GM12878 (cell line): ENCODE measurements around the gene UFD1. TPM values are rescaled to one million over a fixed set of nuclear protein-coding genes. Genes with fewer than 3 reads are reported as not detected.

ENCODE experiments used
- ATAC-seq: fragments of 200-7000 bp; cut with Tn5 transposase; 3 replicates; pipeline ENCODE4 v1.9.1; 2020; ENCODE audit warnings: mild to moderate bottlenecking, moderate library complexity
- BruUV-seq: library from RNA; stranded (reverse); fragments of 400-500 nt; replicated peaks from 2 replicates; lab custom pipeline; 2021; lab: Mats Ljungman, UMichigan
- CTCF ChIA-PET: fragments of 300-600 bp; sonication (Branson Sonifier 250); formaldehyde crosslinking; extraction: SDS; loops from one replicate; lab custom pipeline; 2021; ENCODE audit warnings: inconsistent platforms; lab: Yijun Ruan, JAX
- POLR2A ChIA-PET: fragments of 350-600 bp; formaldehyde crosslinking; extraction: SDS; loops from one replicate; lab custom pipeline; 2021; ENCODE audit warnings: inconsistent platforms; lab: Charles Lee
- RAD21 ChIA-PET: fragments of 300-600 bp; sonication (Branson Sonifier 250); formaldehyde crosslinking; loops from one replicate; lab custom pipeline; 2023; ENCODE audit warnings: antibody characterized with exemption; ENCODE audit not compliant: unreplicated experiment; lab: Charles Lee
- SMC1A ChIA-PET: fragments of 300-600 bp; sonication (Branson Sonifier 250); formaldehyde crosslinking; loops from one replicate; lab custom pipeline; 2023; ENCODE audit not compliant: unreplicated experiment, uncharacterized antibody; lab: Charles Lee
- DNase-seq: peaks from one replicate; pipeline ENCODE4 v3.0.0-alpha.2; 2011; ENCODE audit warnings: low read depth, low spot score
- FAIRE-seq: peaks from 3 replicates; lab custom pipeline; 2011; peaks lifted over from hg19 to GRCh38; lab: Jason Lieb, UNC
- H2AFZ ChIP-seq: 2 replicates; pipeline ENCODE4 v1.6.0; 2011; ENCODE audit warnings: low read depth, low read length, control low read depth; ENCODE audit not compliant: control insufficient read depth
- H3K27ac ChIP-seq: 2 replicates; pipeline ENCODE4 v1.5.1; 2011; ENCODE audit warnings: control low read depth; ENCODE audit not compliant: control insufficient read depth, insufficient read depth
- H3K27me3 ChIP-seq, 2 experiments: replicated peaks in 1 of 2; 2 replicates each; pipeline versions ENCODE4 v1.6.0 to v1.6.1; 2011; ENCODE audit warnings: low read length in 1 of 2; ENCODE audit not compliant: control insufficient read depth in 2 of 2, insufficient read depth in 2 of 2
- H3K36me3 ChIP-seq, 2 experiments: 2 replicates each; pipeline ENCODE4 v1.5.1; 2011; ENCODE audit warnings: low read length in 1 of 2; ENCODE audit not compliant: control insufficient read depth in 2 of 2, insufficient read depth in 2 of 2
- H3K4me1 ChIP-seq: 2 replicates; pipeline ENCODE4 v1.6.1; 2011; ENCODE audit warnings: mild to moderate bottlenecking, low read length, moderate library complexity, mixed read lengths; ENCODE audit not compliant: control insufficient read depth, insufficient read depth
- H3K4me2 ChIP-seq: 2 replicates; pipeline ENCODE4 v1.6.0; 2011; ENCODE audit warnings: control low read depth; ENCODE audit not compliant: control insufficient read depth, insufficient read depth
- H3K4me3 ChIP-seq: fragments of 200-600 bp; sonication (generic); 2 replicates; pipeline ENCODE4 v1.5.1; 2016
- H3K79me2 ChIP-seq: 2 replicates; pipeline ENCODE4 v1.6.0; 2011; ENCODE audit warnings: low read length; ENCODE audit not compliant: control insufficient read depth, insufficient read depth
- H3K9ac ChIP-seq: 2 replicates; pipeline ENCODE4 v1.8.0; 2011; ENCODE audit warnings: low read length, control low read depth, mixed read lengths; ENCODE audit not compliant: control insufficient read depth, insufficient read depth
- H3K9me3 ChIP-seq: replicated peaks from 3 replicates; pipeline ENCODE4 v1.5.1; 2011; ENCODE audit warnings: mild to moderate bottlenecking, low read length; ENCODE audit not compliant: control insufficient read depth, insufficient read depth
- H4K20me1 ChIP-seq: 2 replicates; pipeline ENCODE4 v1.6.0; 2011; ENCODE audit not compliant: control insufficient read depth, insufficient read depth
- CBX3 ChIP-seq: fragments of 200-600 bp; sonication (generic); IDR thresholded peaks from 2 replicates; pipeline ENCODE4 v1.6.1; 2016; ENCODE audit warnings: low read depth, borderline replicate concordance
- EZH2 ChIP-seq: IDR thresholded peaks from 2 replicates; pipeline ENCODE4 v1.6.1; 2012; ENCODE audit warnings: low read depth, mild to moderate bottlenecking, control low read depth, inconsistent platforms, low read length, borderline replicate concordance; ENCODE audit not compliant: control insufficient read depth
- HDAC2 ChIP-seq: fragments of 200-600 bp; sonication (generic); IDR thresholded peaks from 2 replicates; pipeline ENCODE4 v1.6.1; 2017
- RB1 ChIP-seq: fragments of 450-650 bp; formaldehyde crosslinking; IDR thresholded peaks from 2 replicates; pipeline ENCODE4 v1.6.1; 2017; ENCODE audit warnings: mild to moderate bottlenecking, borderline replicate concordance
- RFX5 ChIP-seq: IDR thresholded peaks from 2 replicates; pipeline ENCODE4 v1.6.1; 2011; ENCODE audit warnings: low read depth, low read length, improper control_type of control experiment
- SIN3A ChIP-seq: IDR thresholded peaks from 2 replicates; pipeline ENCODE4 v1.6.1; 2012; ENCODE audit warnings: low read depth, low read length, improper control_type of control experiment
- USF1 ChIP-seq: IDR thresholded peaks from 2 replicates; pipeline ENCODE4 v1.6.1; 2011; ENCODE audit warnings: borderline replicate concordance, low read depth, mild to moderate bottlenecking, moderate library complexity, mixed read lengths, low read length; ENCODE audit not compliant: insufficient read depth; ENCODE audit errors: extremely low read length
- ZSCAN29 ChIP-seq: fragments of 450-650 bp; IDR thresholded peaks from 2 replicates; pipeline ENCODE4 v1.6.1; 2017; ENCODE audit warnings: mild to moderate bottlenecking, moderate library complexity
- WGBS: methylation state at CpG from one replicate; pipeline ENCODE4 v1.1.6; 2016; ENCODE audit warnings: low lambda C conversion rate; ENCODE audit not compliant: insufficient replicate concordance, insufficient coverage; ENCODE audit errors: missing lambda C conversion rate; 5-methylcytosine and 5-hydroxymethylcytosine counted together
- in situ Hi-C: fragments of 300-500 bp; cut with MboI; formaldehyde crosslinking; loops from 9 replicates; pipeline ENCODE4 v1.14.3; 2018; ENCODE audit warnings: mixed read lengths
- intact Hi-C: fragments of 100-400 bp; cut with micrococcal nuclease; formaldehyde crosslinking; loops from one replicate; pipeline ENCODE4 v1.14.2; 2022; ENCODE audit not compliant: unreplicated experiment
- polyA plus RNA-seq, 11 experiments: library from polyadenylated mRNA; depleted of rRNA in 4 of 11; unstranded in 6 of 11; stranded (reverse) in 5 of 11; fragments of >200 nt; fragmentation: Nextera tagmentation in 4 of 11; fragmentation: Illumina TruSeq in 1 of 11; extraction: Ambion mirVana in 4 of 11; extraction: Trizol in 1 of 11; gene quantifications; 1 replicate in 1 of 11; 2 replicates in 10 of 11; pipeline versions ENCODE4 v1.2.1 to v1.2.3, GENCODE V29; 2011 to 2016; ENCODE audit warnings: inconsistent platforms in 2 of 11, missing spikeins in 2 of 11, low read depth in 1 of 11
- total RNA-seq, 4 experiments: library from RNA; depleted of rRNA in 3 of 4; stranded (reverse); fragments of >200 nt in 3 of 4; fragmentation: Illumina TruSeq in 1 of 4; extraction: Trizol in 1 of 4; gene quantifications; 2 replicates each; pipeline versions ENCODE4 v1.2.1 to v1.2.3, GENCODE V29; 2013 to 2021
- TF ChIP-seq, protein P1 (sequence below): fragments of 450-650 bp; IDR thresholded peaks from 2 replicates; pipeline ENCODE4 v1.6.1; 2017; ENCODE audit warnings: antibody characterized with exemption, mild to moderate bottlenecking, moderate library complexity
- TF ChIP-seq, protein P2 (sequence below): IDR thresholded peaks from 2 replicates; pipeline ENCODE4 v1.6.1; 2012; ENCODE audit warnings: mild to moderate bottlenecking, low read depth, low read length
- TF ChIP-seq, protein P3 (sequence below): fragments of 450-650 bp; IDR thresholded peaks from 2 replicates; pipeline ENCODE4 v1.6.1; 2018; ENCODE audit warnings: borderline replicate concordance, mild to moderate bottlenecking; ENCODE audit not compliant: partially characterized antibody
- TF ChIP-seq, protein P4 (sequence below): IDR thresholded peaks from 2 replicates; pipeline ENCODE4 v1.6.1; 2011; ENCODE audit warnings: low read depth, mild to moderate bottlenecking, low read length, moderate library complexity, borderline replicate concordance; ENCODE audit errors: extremely low read depth

Gene UFD1
- total and polyA plus RNA-seq, 10 of the 15 experiments (the other 5 are each of a cell fraction or from before 2014, with no cell fraction given): 67.2 to 143 (median 117) TPM

- Histone ChIP-seq H3K4me3 (no peak overlapping the region), H3K9me3 (no peaks in the 10 kb centered on the region), H4K20me1 (no peaks in the 10 kb centered on the region), H3K79me2 (no peaks in the 10 kb centered on the region), H3K27me3 (no peaks in the 10 kb centered on the region), H3K27ac (no peak overlapping the region), H3K4me1 (no peaks in the 10 kb centered on the region), H3K4me2 (no peak overlapping the region), H3K9ac (no peak overlapping the region), H3K36me3 (peaks cover 21 to 30% of the 10 kb centered on the region in 2 experiments), H2AFZ (no peak overlapping the region)
- ChIA-PET SMC1A (no interaction called here), CTCF (no interaction called here), RAD21 (no interaction called here), POLR2A (no interaction called here)
- WGBS: 98% methylated on average over 2 of the region's 2 CpGs
- intact Hi-C loops: no loop called here
- FAIRE-seq (no peak), ATAC-seq (no peak), DNase-seq (no peak)
- BruUV-seq: no TSS peak
- in situ Hi-C loops: no loop called here
- TF ChIP-seq HDAC2 (no peak), ZSCAN29 (no peak), USF1 (no peak), RFX5 (no peak), RB1 (no peak), SIN3A (no peak), EZH2 (no peak), CBX3 (no peak)
- TF ChIP-seq, protein P1, sequence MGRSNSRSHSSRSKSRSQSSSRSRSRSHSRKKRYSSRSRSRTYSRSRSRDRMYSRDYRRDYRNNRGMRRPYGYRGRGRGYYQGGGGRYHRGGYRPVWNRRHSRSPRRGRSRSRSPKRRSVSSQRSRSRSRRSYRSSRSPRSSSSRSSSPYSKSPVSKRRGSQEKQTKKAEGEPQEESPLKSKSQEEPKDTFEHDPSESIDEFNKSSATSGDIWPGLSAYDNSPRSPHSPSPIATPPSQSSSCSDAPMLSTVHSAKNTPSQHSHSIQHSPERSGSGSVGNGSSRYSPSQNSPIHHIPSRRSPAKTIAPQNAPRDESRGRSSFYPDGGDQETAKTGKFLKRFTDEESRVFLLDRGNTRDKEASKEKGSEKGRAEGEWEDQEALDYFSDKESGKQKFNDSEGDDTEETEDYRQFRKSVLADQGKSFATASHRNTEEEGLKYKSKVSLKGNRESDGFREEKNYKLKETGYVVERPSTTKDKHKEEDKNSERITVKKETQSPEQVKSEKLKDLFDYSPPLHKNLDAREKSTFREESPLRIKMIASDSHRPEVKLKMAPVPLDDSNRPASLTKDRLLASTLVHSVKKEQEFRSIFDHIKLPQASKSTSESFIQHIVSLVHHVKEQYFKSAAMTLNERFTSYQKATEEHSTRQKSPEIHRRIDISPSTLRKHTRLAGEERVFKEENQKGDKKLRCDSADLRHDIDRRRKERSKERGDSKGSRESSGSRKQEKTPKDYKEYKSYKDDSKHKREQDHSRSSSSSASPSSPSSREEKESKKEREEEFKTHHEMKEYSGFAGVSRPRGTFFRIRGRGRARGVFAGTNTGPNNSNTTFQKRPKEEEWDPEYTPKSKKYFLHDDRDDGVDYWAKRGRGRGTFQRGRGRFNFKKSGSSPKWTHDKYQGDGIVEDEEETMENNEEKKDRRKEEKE: no peak
- TF ChIP-seq, protein P2, sequence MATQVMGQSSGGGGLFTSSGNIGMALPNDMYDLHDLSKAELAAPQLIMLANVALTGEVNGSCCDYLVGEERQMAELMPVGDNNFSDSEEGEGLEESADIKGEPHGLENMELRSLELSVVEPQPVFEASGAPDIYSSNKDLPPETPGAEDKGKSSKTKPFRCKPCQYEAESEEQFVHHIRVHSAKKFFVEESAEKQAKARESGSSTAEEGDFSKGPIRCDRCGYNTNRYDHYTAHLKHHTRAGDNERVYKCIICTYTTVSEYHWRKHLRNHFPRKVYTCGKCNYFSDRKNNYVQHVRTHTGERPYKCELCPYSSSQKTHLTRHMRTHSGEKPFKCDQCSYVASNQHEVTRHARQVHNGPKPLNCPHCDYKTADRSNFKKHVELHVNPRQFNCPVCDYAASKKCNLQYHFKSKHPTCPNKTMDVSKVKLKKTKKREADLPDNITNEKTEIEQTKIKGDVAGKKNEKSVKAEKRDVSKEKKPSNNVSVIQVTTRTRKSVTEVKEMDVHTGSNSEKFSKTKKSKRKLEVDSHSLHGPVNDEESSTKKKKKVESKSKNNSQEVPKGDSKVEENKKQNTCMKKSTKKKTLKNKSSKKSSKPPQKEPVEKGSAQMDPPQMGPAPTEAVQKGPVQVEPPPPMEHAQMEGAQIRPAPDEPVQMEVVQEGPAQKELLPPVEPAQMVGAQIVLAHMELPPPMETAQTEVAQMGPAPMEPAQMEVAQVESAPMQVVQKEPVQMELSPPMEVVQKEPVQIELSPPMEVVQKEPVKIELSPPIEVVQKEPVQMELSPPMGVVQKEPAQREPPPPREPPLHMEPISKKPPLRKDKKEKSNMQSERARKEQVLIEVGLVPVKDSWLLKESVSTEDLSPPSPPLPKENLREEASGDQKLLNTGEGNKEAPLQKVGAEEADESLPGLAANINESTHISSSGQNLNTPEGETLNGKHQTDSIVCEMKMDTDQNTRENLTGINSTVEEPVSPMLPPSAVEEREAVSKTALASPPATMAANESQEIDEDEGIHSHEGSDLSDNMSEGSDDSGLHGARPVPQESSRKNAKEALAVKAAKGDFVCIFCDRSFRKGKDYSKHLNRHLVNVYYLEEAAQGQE: no peak
- TF ChIP-seq, protein P3, sequence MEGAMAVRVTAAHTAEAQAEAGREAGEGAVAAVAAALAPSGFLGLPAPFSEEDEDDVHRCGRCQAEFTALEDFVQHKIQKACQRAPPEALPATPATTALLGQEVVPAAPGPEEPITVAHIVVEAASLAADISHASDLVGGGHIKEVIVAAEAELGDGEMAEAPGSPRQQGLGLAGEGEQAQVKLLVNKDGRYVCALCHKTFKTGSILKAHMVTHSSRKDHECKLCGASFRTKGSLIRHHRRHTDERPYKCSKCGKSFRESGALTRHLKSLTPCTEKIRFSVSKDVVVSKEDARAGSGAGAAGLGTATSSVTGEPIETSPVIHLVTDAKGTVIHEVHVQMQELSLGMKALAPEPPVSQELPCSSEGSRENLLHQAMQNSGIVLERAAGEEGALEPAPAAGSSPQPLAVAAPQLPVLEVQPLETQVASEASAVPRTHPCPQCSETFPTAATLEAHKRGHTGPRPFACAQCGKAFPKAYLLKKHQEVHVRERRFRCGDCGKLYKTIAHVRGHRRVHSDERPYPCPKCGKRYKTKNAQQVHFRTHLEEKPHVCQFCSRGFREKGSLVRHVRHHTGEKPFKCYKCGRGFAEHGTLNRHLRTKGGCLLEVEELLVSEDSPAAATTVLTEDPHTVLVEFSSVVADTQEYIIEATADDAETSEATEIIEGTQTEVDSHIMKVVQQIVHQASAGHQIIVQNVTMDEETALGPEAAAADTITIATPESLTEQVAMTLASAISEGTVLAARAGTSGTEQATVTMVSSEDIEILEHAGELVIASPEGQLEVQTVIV: no peak
- TF ChIP-seq, protein P4, sequence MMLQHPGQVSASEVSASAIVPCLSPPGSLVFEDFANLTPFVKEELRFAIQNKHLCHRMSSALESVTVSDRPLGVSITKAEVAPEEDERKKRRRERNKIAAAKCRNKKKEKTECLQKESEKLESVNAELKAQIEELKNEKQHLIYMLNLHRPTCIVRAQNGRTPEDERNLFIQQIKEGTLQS: no peak
Observed at GRCh38 chr22:19460036-19460435, 19.0 kb downstream of the UFD1 start.
